Stomach smooth muscle (tissue), 2 donors: ENCODE results near the gene PSMB5.

Experiments used
- H3K27ac ChIP-seq: one replicate; pipeline ENCODE4 v1.7.0; 2013; ENCODE audit warnings: mild to moderate bottlenecking, low read length, inconsistent platforms
- H3K27me3 ChIP-seq, 2 donors: one replicate each; pipeline ENCODE4 v1.7.0; 2013; ENCODE audit warnings: low read length in 2 of 2; ENCODE audit not compliant: insufficient read depth in 2 of 2, control insufficient read depth in 1 of 2
- H3K36me3 ChIP-seq, 2 donors: one replicate each; pipeline ENCODE4 v1.7.0; 2013; ENCODE audit warnings: low read length in 2 of 2; ENCODE audit not compliant: control insufficient read depth in 2 of 2, insufficient read depth in 2 of 2
- H3K4me1 ChIP-seq: one replicate; pipeline ENCODE4 v1.7.0; 2013; ENCODE audit warnings: low read length; ENCODE audit not compliant: control insufficient read depth, insufficient read depth
- H3K4me3 ChIP-seq, 2 donors: one replicate each; pipeline ENCODE4 v1.7.0; 2013; ENCODE audit warnings: low read length in 2 of 2
- H3K9ac ChIP-seq, 2 donors: one replicate each; pipeline ENCODE4 v1.7.0; 2013; ENCODE audit warnings: low read length in 2 of 2, mild to moderate bottlenecking in 1 of 2
- H3K9me3 ChIP-seq, 2 donors: one replicate each; pipeline ENCODE4 v1.7.0; 2013; ENCODE audit warnings: low read length in 2 of 2; ENCODE audit not compliant: control insufficient read depth in 2 of 2
- donor health status: healthy.
- donor health status: Pancreatic carcinoma.

PSMB5 gene

DNA sequence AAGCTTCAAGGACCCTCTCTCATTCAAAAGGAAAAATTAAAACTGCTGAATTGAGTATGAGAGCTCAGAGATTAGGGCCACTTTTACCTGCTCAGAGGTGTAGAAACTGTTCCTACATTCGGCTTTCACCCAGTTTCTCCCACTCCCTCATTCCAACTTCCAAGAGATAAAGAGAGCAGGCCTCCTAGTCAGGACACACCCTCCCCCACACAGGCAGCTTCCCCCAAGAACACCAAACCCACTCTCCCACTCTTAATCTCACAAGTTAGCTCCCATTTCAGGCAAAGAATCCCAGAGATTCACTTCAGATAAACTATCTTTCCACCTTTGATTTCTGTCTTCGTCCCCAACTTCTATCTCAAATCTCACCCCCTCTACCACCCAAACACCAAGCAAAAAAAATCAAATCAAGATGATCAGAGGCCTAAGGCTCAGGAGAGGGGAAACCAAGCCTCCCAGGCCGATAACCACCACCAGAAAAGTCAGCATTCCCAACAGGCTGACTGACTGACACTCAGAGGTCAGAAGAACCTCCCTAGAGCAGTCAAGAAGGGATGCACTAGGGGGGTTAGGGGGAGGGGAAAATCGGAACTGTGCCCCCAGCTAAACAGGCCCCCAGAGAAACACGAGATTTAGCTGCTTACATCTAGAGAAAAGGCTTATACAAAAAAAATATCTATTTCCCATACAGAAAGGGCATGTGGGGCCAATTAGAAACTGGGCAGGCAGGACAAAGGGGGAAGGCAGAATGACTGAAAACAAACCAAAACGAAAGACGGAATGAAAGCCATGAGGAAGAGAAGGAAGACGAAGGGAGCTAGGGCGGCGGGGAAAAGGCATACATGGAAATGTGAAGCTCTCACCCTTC, 35.8 kb upstream of the PSMB5 start:
- H3K4me3 ChIP-seq = peak overlapping the region; percentile 86 to 92
- H3K9ac ChIP-seq = peak overlapping the region; percentile 86 to 90
- peak overlapping the region; percentile 82 for H3K27ac ChIP-seq
- no peaks in the 10 kb centered on the region for H3K27me3 ChIP-seq
- H3K4me1 ChIP-seq = peaks cover 33% of the 10 kb centered on the region
- no peaks in the 10 kb centered on the region for H3K9me3 ChIP-seq
- H3K36me3 ChIP-seq = peaks cover 42 to 43% of the 10 kb centered on the region in 2 donors

DNA sequence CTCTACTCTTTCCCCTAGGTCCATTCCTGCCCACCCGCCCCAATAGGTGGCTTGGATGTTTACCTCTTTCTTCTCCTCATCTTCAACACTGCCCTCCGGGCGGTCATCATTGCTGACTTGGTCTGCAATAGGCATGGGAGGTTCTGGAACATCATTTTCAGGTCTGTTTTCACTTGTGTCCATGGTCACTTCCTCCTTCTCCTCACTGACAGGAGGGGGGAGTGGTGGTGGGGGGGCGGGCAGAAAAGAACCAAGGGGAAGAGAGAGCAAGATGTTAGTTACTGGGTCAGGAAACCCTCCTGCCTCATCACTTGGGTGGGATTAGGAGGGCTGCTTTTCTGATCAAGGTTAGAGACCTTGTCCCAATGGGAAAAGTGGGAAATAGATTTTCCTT, 34.7 kb upstream of the PSMB5 start:
- H3K27ac ChIP-seq = no peak overlapping the region
- no peaks in the 10 kb centered on the region for H3K27me3 ChIP-seq
- no peaks in the 10 kb centered on the region for H3K9me3 ChIP-seq
- H3K36me3 ChIP-seq = peaks cover 37 to 42% of the 10 kb centered on the region in 2 donors
- no peak overlapping the region for H3K4me3 ChIP-seq
- H3K9ac ChIP-seq = no peak overlapping the region
- H3K4me1 ChIP-seq = peaks cover 33% of the 10 kb centered on the region

DNA sequence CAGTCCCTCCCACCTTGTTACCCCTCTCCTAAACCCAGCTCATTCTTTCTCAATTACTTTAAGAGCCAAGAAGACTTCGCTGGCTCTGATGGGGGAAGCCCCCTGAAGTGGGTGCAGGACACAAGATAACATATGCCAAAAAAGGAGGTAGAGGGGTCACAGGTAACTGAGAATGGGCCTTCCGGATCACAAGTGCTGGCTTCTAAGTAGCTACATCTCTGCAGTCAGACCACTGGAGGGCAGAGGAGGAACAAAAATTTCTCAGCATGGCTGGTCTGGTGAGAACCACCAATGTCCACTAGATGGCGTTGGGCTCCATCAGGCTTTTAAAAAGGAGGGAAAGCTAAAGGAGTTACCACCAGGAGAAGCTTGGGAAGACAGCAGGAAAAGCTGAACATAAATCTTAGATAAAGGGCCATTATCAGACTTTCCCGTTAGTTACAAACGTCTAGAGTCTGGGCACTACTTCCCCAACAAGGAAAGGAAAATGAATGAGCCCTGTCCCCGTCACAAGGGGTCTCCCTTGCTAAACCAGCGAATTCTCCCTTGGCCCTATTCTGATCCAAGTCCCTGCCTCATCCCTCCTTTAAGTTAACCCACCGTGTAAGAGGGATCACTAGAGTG, 34.2 kb upstream of the PSMB5 start:
- no peaks in the 10 kb centered on the region for H3K27me3 ChIP-seq
- H3K4me1 ChIP-seq = peaks cover 33% of the 10 kb centered on the region
- H3K27ac ChIP-seq = no peak overlapping the region
- no peak overlapping the region for H3K4me3 ChIP-seq
- no peaks in the 10 kb centered on the region for H3K9me3 ChIP-seq
- H3K36me3 ChIP-seq = peaks cover 42 to 47% of the 10 kb centered on the region in 2 donors
- H3K9ac ChIP-seq = peak overlapping the region in 1 of 2 donors; percentile 21

DNA sequence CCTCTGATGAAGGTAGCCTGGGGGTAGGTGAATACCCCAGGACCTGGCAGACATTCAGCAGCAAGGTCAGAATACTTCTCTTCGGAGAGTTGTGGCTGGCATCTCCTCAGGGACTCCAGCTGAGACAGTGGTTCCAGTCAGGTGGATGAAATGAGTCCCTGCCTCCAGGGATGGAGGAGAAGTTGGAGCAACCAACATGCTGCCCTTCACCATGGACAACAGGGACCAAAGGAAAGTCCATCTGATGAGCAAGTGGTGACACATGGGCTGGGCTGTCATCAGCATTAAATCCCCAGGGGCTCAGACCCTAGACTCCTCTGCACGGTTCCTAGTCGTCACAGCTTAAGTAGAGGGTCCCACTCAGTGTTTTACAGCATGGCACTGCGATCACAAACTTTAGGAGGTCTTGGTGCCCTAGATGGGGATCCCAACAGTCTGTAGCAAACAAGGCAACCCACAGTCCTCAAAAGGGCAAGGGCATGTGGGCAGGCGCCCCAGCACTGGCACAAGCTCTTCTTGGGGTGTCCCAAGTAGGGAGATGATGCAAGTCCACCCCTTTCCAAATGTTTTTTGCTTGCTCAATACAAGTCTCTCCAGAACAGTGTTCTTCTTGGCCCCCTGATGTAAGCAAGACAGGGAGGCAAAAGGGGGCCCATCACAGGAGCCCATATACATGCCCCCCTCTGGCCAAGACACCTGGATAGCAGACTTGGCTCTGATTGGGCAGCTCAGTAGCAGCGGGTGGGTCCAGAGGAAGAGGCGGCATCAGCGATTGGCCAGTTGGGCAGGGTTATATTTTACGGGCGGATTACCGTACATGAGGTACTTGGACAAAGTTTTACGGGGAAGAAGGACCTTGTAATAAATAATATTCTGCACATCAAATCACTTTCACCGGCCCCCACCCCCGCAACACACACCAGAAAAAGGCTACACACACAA, 33.4 kb upstream of the PSMB5 start:
- Histone ChIP-seq H3K27ac (peak overlapping the region; percentile 49), H3K27me3 (no peaks in the 10 kb centered on the region), H3K36me3 (peaks cover 48 to 53% of the 10 kb centered on the region in 2 donors), H3K4me3 (no peak overlapping the region), H3K9me3 (no peaks in the 10 kb centered on the region), H3K4me1 (peaks cover 33% of the 10 kb centered on the region), H3K9ac (peak overlapping the region in 1 of 2 donors; percentile 21)

DNA sequence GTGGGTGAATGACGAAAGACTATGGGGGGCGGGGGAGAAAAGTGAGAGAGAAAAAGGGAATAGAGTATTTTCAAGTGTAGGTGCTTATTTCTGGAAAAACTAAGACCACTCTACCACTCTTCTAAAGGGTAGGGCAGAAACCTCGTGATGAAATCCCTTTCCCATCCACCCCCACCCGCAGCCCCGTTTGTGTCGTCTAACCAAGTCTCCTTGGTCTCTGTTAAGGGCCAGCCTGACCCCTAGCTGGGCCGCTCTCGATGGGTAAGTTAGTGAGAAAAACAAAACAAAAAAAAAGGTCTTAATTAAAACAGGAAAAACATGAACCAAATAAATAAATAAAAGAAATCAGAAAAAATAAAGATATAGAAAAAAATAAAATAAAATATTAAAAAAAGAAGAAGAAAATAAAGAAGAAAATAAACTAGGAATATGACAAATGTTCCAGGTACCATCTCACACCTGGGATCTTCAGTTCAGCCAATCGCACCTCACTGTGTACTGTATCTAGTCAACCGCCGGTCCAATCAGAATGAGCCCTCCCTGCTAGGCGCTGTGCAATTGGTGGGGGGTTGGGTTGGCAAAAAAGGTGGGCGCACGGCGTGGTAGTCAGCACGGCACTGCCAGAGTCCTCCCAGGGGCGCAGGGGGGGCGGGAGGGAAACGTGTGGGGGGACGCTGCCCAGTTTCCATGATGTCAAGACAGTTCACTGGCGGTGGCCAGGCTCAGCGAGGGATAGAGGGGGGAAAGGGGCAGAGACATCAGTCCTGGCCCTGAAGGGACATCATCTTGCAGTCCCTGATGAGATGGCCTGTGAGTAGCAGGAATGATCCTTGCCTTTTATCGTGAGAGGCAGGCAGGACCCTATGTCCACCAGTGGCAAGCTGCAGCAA, 32.4 kb upstream of the PSMB5 start:
- no peak overlapping the region for H3K27ac ChIP-seq

DNA sequence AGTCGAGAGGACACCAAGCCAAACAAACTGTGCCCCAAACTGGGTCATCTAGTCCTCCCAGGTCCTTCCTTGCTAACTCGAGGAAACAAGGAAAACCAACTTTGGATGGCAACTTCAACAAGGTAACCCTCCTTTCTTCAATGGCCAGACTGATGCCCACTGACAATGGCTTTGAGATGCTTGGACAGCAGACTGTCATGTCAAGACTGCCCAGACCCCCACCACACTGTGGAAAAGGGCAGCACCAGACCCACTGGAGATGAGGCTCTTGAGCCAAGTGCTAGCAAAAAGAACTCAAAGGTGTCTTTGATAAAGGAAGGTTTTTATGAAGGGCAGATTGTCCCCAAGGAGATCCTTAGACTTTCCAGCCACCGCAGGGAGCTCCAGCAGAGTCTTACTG, 31.7 kb upstream of the PSMB5 start:
- Histone ChIP-seq H3K4me3 (no peak overlapping the region), H3K36me3 (peaks cover 53 to 59% of the 10 kb centered on the region in 2 donors), H3K4me1 (peaks cover 30% of the 10 kb centered on the region), H3K9ac (peak overlapping the region in 1 of 2 donors; percentile 29), H3K27me3 (no peaks in the 10 kb centered on the region), H3K9me3 (no peaks in the 10 kb centered on the region), H3K27ac (no peak overlapping the region)

More for the DNA sequence above, 32.4 kb upstream of the PSMB5 start:
- peaks cover 53 to 56% of the 10 kb centered on the region in 2 donors for H3K36me3 ChIP-seq
- no peak overlapping the region for H3K9ac ChIP-seq
- H3K27me3 ChIP-seq = no peaks in the 10 kb centered on the region
- H3K9me3 ChIP-seq = no peaks in the 10 kb centered on the region
- peaks cover 33% of the 10 kb centered on the region for H3K4me1 ChIP-seq
- H3K4me3 ChIP-seq = no peak overlapping the region

DNA sequence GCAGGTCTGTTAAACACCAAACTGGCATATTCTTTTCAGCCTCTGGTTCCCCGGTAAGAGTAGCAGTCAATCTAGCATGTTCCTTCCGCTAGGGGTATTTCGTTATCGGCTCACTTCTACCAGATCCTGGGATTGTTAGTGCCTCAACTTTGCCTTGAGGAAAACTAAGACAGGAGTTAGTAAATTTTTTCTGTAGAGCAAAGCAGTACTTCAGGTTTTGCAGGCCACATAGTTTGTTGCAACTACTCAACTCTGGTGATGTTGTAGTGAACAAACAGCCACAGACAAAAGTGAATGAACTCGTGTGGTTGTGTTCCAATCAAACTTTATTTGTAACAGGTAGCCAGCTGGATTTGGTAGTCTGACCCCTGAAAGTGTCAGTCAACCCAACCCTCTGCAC, 28.9 kb upstream of the PSMB5 start:
- no peaks in the 10 kb centered on the region for H3K9me3 ChIP-seq
- H3K27ac ChIP-seq = no peak overlapping the region
- H3K27me3 ChIP-seq = no peaks in the 10 kb centered on the region
- no peak overlapping the region for H3K9ac ChIP-seq
- no peak overlapping the region for H3K4me3 ChIP-seq
- H3K4me1 ChIP-seq = peaks cover 14% of the 10 kb centered on the region
- peaks cover 62 to 71% of the 10 kb centered on the region in 2 donors for H3K36me3 ChIP-seq

DNA sequence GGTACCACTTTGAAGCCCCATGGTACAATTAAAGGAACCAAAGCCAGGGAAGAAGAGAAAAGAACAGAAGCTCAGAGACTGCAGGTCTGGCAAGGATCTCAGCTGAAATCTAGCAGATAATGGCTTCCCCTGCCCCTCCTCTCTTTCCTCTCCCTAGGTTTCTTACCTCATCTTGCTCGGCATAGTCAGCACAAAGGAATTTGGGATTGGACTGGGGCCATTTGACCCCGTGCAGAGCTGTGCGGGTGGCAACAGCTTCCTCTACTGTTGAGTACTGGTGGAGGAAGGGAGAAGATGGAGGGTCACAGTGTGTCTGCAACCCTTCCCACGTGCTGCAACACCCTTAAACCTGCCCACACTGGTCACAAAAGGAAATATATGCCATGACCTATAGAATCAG, 27.3 kb upstream of the PSMB5 start:
- Histone ChIP-seq H3K36me3 (peaks cover 53 to 60% of the 10 kb centered on the region in 2 donors), H3K9ac (peak overlapping the region in 1 of 2 donors; percentile 51), H3K4me1 (peaks cover 16% of the 10 kb centered on the region), H3K27ac (peak overlapping the region; percentile 53), H3K27me3 (no peaks in the 10 kb centered on the region), H3K4me3 (no peak overlapping the region), H3K9me3 (no peaks in the 10 kb centered on the region)

DNA sequence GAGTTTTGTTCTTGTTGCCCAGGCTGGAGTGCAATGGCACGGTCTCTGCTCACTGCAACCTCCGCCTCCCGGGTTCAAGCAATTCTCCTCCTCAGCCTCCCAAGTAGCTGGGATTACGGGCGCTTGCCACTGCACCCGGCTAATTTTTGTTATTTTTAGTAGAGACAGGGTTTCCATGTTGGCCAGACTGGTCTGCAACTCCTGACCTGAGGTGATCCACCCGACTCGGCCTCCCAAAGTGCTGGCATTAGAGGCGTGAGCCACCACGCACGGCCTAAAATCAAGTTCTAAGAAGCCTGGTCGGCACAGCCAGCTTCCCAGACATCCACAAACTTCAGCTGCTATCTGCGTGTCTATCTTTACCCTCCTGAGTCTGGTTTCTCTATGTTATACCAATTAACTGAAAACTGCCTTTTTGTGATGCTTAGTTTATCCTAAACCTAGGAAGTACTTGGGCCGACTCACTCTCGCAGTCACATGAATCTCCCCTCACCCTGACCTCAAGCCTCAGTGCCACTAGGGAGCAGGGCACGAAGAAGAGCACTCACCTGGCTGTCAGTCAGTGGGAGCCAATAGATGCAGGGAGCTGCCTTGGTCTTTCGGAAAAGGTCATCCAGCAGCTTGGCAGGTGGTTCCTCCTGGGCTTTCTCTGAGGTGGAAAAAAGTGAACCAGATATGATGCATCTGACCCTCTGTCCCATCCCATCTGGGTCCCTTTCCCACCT, 26.0 kb upstream of the PSMB5 start:
- no peaks in the 10 kb centered on the region for H3K27me3 ChIP-seq
- H3K9ac ChIP-seq = no peak overlapping the region
- no peaks in the 10 kb centered on the region for H3K9me3 ChIP-seq
- H3K4me3 ChIP-seq = no peak overlapping the region
- peaks cover 41 to 48% of the 10 kb centered on the region in 2 donors for H3K36me3 ChIP-seq
- H3K4me1 ChIP-seq = peaks cover 29% of the 10 kb centered on the region
- no peak overlapping the region for H3K27ac ChIP-seq
